CD8-positive, alpha-beta memory T cell (primary cell): Measurements from ENCODE around the gene FHOD1. TPM values are rescaled to one million over a fixed set of nuclear protein-coding genes. Genes with fewer than 3 reads are reported as not detected.

Experiments
- CTCF ChIA-PET: fragments of 350-600 bp; sonication (Branson Sonifier 250); formaldehyde crosslinking; loops from one replicate; lab custom pipeline; 2021; ENCODE audit warnings: antibody characterized with exemption; lab: Charles Lee
- POLR2A ChIA-PET: fragments of 350-600 bp; sonication (Branson Sonifier 250); formaldehyde crosslinking; loops from one replicate; lab custom pipeline; 2021; ENCODE audit warnings: antibody characterized with exemption; lab: Charles Lee
- DNase-seq, 5 donors: peaks; one replicate each; pipeline versions ENCODE4 v3.0.0 to v3.0.0-alpha.2; 2020 to 2022; ENCODE audit warnings: mixed read lengths in 1 of 5
- H3K27ac ChIP-seq: one replicate; pipeline ENCODE4 v1.7.0; 2013; ENCODE audit warnings: low read depth, mild to moderate bottlenecking, low read length, moderate library complexity
- H3K27me3 ChIP-seq: 2 replicates; pipeline ENCODE4 v1.7.0; 2013; ENCODE audit warnings: low read length, mild to moderate bottlenecking; ENCODE audit not compliant: insufficient read depth, poor library complexity, severe bottlenecking
- H3K36me3 ChIP-seq: 2 replicates; pipeline ENCODE4 v1.7.0; 2013; ENCODE audit warnings: mild to moderate bottlenecking, low read length, moderate library complexity; ENCODE audit not compliant: insufficient read depth
- H3K4me1 ChIP-seq: 2 replicates; pipeline ENCODE4 v1.7.0; 2013; ENCODE audit warnings: mild to moderate bottlenecking, low read length, moderate library complexity; ENCODE audit not compliant: insufficient read depth
- H3K4me3 ChIP-seq: 2 replicates; pipeline ENCODE4 v1.7.0; 2013; ENCODE audit warnings: mild to moderate bottlenecking, low read length
- H3K9me3 ChIP-seq: 2 replicates; pipeline ENCODE4 v1.7.0; 2013; ENCODE audit warnings: mild to moderate bottlenecking, low read length
- H3K27ac Mint-ChIP-seq, 8 donors: one replicate each; pipeline ENCODE4 v1.8.0; 2020 to 2021; ENCODE audit warnings: mixed read lengths in 8 of 8, mild to moderate bottlenecking in 6 of 8, inconsistent platforms in 3 of 8, moderate library complexity in 3 of 8
- H3K27me3 Mint-ChIP-seq, 2 donors: one replicate each; pipeline ENCODE4 v1.8.0; 2020 to 2021; ENCODE audit warnings: mixed read lengths in 2 of 2, mild to moderate bottlenecking in 1 of 2, moderate library complexity in 1 of 2
- H3K36me3 Mint-ChIP-seq, 3 donors: one replicate each; pipeline ENCODE4 v1.8.0; 2020 to 2021; ENCODE audit warnings: mixed read lengths in 3 of 3, inconsistent platforms in 1 of 3, mild to moderate bottlenecking in 1 of 3
- H3K4me1 Mint-ChIP-seq, 3 donors: one replicate each; pipeline ENCODE4 v1.8.0; 2020 to 2021; ENCODE audit warnings: mixed read lengths in 3 of 3, inconsistent platforms in 1 of 3, mild to moderate bottlenecking in 1 of 3
- H3K4me3 Mint-ChIP-seq, 7 donors: one replicate each; pipeline ENCODE4 v1.8.0; 2020 to 2021; ENCODE audit warnings: mixed read lengths in 7 of 7, mild to moderate bottlenecking in 6 of 7, moderate library complexity in 4 of 7, inconsistent platforms in 2 of 7
- H3K9me3 Mint-ChIP-seq, 5 donors: one replicate each; pipeline ENCODE4 v1.8.0; 2020 to 2022; ENCODE audit warnings: mixed read lengths in 5 of 5, mild to moderate bottlenecking in 3 of 5, moderate library complexity in 2 of 5, inconsistent platforms in 1 of 5
- polyA plus RNA-seq: library from polyadenylated mRNA; unstranded; fragments of 300-500 nt; fragmentation: Illumina TruSeq; gene quantifications from one replicate; pipeline ENCODE4 v1.2.3, GENCODE V29; 2021
- total RNA-seq, 2 experiments: library from RNA; stranded (reverse); gene quantifications; one replicate each; pipeline ENCODE4 v1.2.3, GENCODE V29; 2021

FHOD1 gene
- total and polyA plus RNA-seq, 3 experiments from 2014 or later, result 5.5 to 117 (median 111) TPM

GRCh38 chr16:67198238-67198734, 49.0 kb downstream of the FHOD1 start:
- no peaks in the 10 kb centered on the region for H3K27me3 ChIP-seq
- DNase-seq, result no peak
- H3K27ac ChIP-seq, result no peak overlapping the region
- CTCF ChIA-PET, result interaction anchor here (0.9 to 1.5 kb wide), 5 partner anchors 9 to 245 kb away, joined by 3 to 4 read pairs (median 3); partner anchors contain the start of gene FHOD1
- H3K27ac Mint-ChIP-seq, result peak overlapping the region in 3 of 8 donors; percentile 45 to 79 (median 67)
- H3K36me3 Mint-ChIP-seq, result peaks cover 8 to 84% (median 11%) of the 10 kb centered on the region in 3 donors
- no peaks in the 10 kb centered on the region for H3K27me3 Mint-ChIP-seq
- H3K4me1 ChIP-seq, result peaks cover 7% of the 10 kb centered on the region
- no peak overlapping the region for H3K4me3 ChIP-seq
- POLR2A ChIA-PET, result no interaction called here
- H3K4me3 Mint-ChIP-seq, result peak overlapping the region in 1 of 7 donors; percentile 7
- peaks cover 19 to 43% (median 34%) of the 10 kb centered on the region in 3 donors for H3K4me1 Mint-ChIP-seq
- H3K9me3 Mint-ChIP-seq, result no peaks in the 10 kb centered on the region
- H3K9me3 ChIP-seq, result no peaks in the 10 kb centered on the region
- peaks cover 42% of the 10 kb centered on the region for H3K36me3 ChIP-seq

GRCh38 chr16:67197704-67198103, 49.6 kb downstream of the FHOD1 start:
- Histone ChIP-seq H3K27me3 (no peaks in the 10 kb centered on the region), H3K4me1 (peaks cover 13% of the 10 kb centered on the region), H3K27ac (no peak overlapping the region), H3K36me3 (peaks cover 42% of the 10 kb centered on the region), H3K4me3 (no peak overlapping the region), H3K9me3 (no peaks in the 10 kb centered on the region)
- H3K9me3 Mint-ChIP-seq, result no peaks in the 10 kb centered on the region
- ChIA-PET CTCF (interaction anchor here (0.9 to 1.5 kb wide), 6 partner anchors 9 to 244 kb away, joined by 3 to 5 read pairs (median 3); partner anchors contain the start of gene FHOD1), POLR2A (no interaction called here)
- no peaks in the 10 kb centered on the region for H3K27me3 Mint-ChIP-seq
- H3K36me3 Mint-ChIP-seq, result peaks cover 8 to 82% (median 11%) of the 10 kb centered on the region in 3 donors
- H3K27ac Mint-ChIP-seq, result no peak overlapping the region
- H3K4me3 Mint-ChIP-seq, result no peak overlapping the region
- no peak for DNase-seq
- peaks cover 23 to 49% (median 40%) of the 10 kb centered on the region in 3 donors for H3K4me1 Mint-ChIP-seq

- Mint-ChIP-seq H3K27ac (peak overlapping the region in 2 of 8 donors; percentile 29 to 70), H3K36me3 (peaks cover 8 to 80% (median 11%) of the 10 kb centered on the region in 3 donors), H3K4me1 (peaks cover 27 to 55% (median 45%) of the 10 kb centered on the region in 3 donors), H3K4me3 (peak overlapping the region in 1 of 7 donors; percentile 49), H3K27me3 (no peaks in the 10 kb centered on the region), H3K9me3 (no peaks in the 10 kb centered on the region)
- DNase-seq, result no peak
- Histone ChIP-seq H3K4me3 (no peak overlapping the region), H3K27ac (no peak overlapping the region), H3K36me3 (peaks cover 42% of the 10 kb centered on the region), H3K4me1 (peaks cover 16% of the 10 kb centered on the region), H3K27me3 (no peaks in the 10 kb centered on the region), H3K9me3 (no peaks in the 10 kb centered on the region)
- POLR2A ChIA-PET, result no interaction called here
- CTCF ChIA-PET, result interaction anchor here (1.5 kb wide), 2 partner anchors 8 to 12 kb away, joined by 3 to 5 read pairs; no protein-coding TSS in a partner anchor
Observed at GRCh38 chr16:67196881-67197280, 50.4 kb downstream of the FHOD1 start.

GRCh38 chr16:67195676-67196075, 51.6 kb downstream of the FHOD1 start:
- Histone ChIP-seq H3K4me1 (peaks cover 24% of the 10 kb centered on the region), H3K27ac (no peak overlapping the region), H3K36me3 (peaks cover 42% of the 10 kb centered on the region), H3K4me3 (no peak overlapping the region), H3K27me3 (no peaks in the 10 kb centered on the region), H3K9me3 (no peaks in the 10 kb centered on the region)
- no peak for DNase-seq
- ChIA-PET CTCF (no interaction called here), POLR2A (no interaction called here)
- Mint-ChIP-seq H3K4me3 (no peak overlapping the region), H3K4me1 (peaks cover 34 to 62% (median 52%) of the 10 kb centered on the region in 3 donors), H3K27ac (peak overlapping the region in 4 of 8 donors; percentile 23 to 91 (median 72)), H3K27me3 (no peaks in the 10 kb centered on the region), H3K36me3 (peaks cover 8 to 71% (median 11%) of the 10 kb centered on the region in 3 donors), H3K9me3 (no peaks in the 10 kb centered on the region)

GRCh38 chr16:67194260-67194659, 53.0 kb downstream of the FHOD1 start:
- peaks cover 42% of the 10 kb centered on the region for H3K36me3 ChIP-seq
- no peaks in the 10 kb centered on the region for H3K9me3 ChIP-seq
- ChIA-PET CTCF (interaction anchor here (1.3 to 1.9 kb wide), 3 partner anchors 9 to 53 kb away, joined by 3 to 8 read pairs (median 6); partner anchors contain the start of gene FHOD1), POLR2A (no interaction called here)
- peaks cover 24% of the 10 kb centered on the region for H3K4me1 ChIP-seq
- H3K4me3 Mint-ChIP-seq, result peak overlapping the region; percentile 44 to 95 (median 90)
- H3K36me3 Mint-ChIP-seq, result peaks cover 8 to 60% (median 11%) of the 10 kb centered on the region in 3 donors
- no peaks in the 10 kb centered on the region for H3K27me3 Mint-ChIP-seq
- H3K4me1 Mint-ChIP-seq, result peaks cover 34 to 62% (median 52%) of the 10 kb centered on the region in 3 donors
- no peaks in the 10 kb centered on the region for H3K27me3 ChIP-seq
- peak overlapping the region in 6 of 8 donors; percentile 79 to 96 (median 92) for H3K27ac Mint-ChIP-seq
- H3K27ac ChIP-seq, result no peak overlapping the region
- no peaks in the 10 kb centered on the region for H3K9me3 Mint-ChIP-seq
- no peak for DNase-seq
- H3K4me3 ChIP-seq, result no peak overlapping the region

GRCh38 chr16:67193536-67193935, 53.7 kb downstream of the FHOD1 start:
- H3K4me3 Mint-ChIP-seq, result peak overlapping the region; percentile 84 to 95 (median 91)
- Histone ChIP-seq H3K27me3 (no peaks in the 10 kb centered on the region), H3K4me1 (peaks cover 24% of the 10 kb centered on the region), H3K4me3 (peak overlapping the region; percentile 84), H3K27ac (peak overlapping the region; percentile 81), H3K9me3 (no peaks in the 10 kb centered on the region), H3K36me3 (peaks cover 42% of the 10 kb centered on the region)
- CTCF ChIA-PET, result interaction anchor here (0.9 to 1.9 kb wide), 4 partner anchors 9 to 177 kb away, joined by 3 to 8 read pairs (median 5); no protein-coding TSS in a partner anchor
- no peaks in the 10 kb centered on the region for H3K9me3 Mint-ChIP-seq
- DNase-seq, result no peak
- peaks cover 34 to 62% (median 52%) of the 10 kb centered on the region in 3 donors for H3K4me1 Mint-ChIP-seq
- peak overlapping the region in 7 of 8 donors; percentile 79 to 98 (median 92) for H3K27ac Mint-ChIP-seq
- POLR2A ChIA-PET, result interaction anchor here (1.3 to 1.5 kb wide), 2 partner anchors 51 to 165 kb away, joined by 4 to 9 read pairs; no protein-coding TSS in a partner anchor
- H3K36me3 Mint-ChIP-seq, result peaks cover 8 to 59% (median 11%) of the 10 kb centered on the region in 3 donors
- no peaks in the 10 kb centered on the region for H3K27me3 Mint-ChIP-seq

GRCh38 chr16:67192781-67193361, 54.4 kb downstream of the FHOD1 start:
- no peaks in the 10 kb centered on the region for H3K27me3 ChIP-seq
- H3K4me1 ChIP-seq, result peaks cover 24% of the 10 kb centered on the region
- Mint-ChIP-seq H3K9me3 (no peaks in the 10 kb centered on the region), H3K27me3 (no peaks in the 10 kb centered on the region), H3K36me3 (peaks cover 8 to 53% (median 11%) of the 10 kb centered on the region in 3 donors), H3K4me1 (peaks cover 34 to 56% (median 52%) of the 10 kb centered on the region in 3 donors), H3K4me3 (peak overlapping the region; percentile 84 to 95 (median 91)), H3K27ac (peak overlapping the region; percentile 79 to 98 (median 92))
- no peaks in the 10 kb centered on the region for H3K9me3 ChIP-seq
- ChIA-PET CTCF (interaction anchor here (0.6 to 1.7 kb wide), 6 partner anchors 30 to 177 kb away, joined by 3 to 8 read pairs (median 3); partner anchors contain the start of gene SLC9A5), POLR2A (interaction anchor here (1.3 to 1.5 kb wide), 2 partner anchors 52 to 165 kb away, joined by 4 to 9 read pairs; no protein-coding TSS in a partner anchor)
- peak overlapping the region; percentile 84 for H3K4me3 ChIP-seq
- DNase-seq, result no peak
- peak overlapping the region; percentile 81 for H3K27ac ChIP-seq
- peaks cover 37% of the 10 kb centered on the region for H3K36me3 ChIP-seq
